Erythroblast (primary cell): ENCODE measurements around the gene HJURP.

Source experiments
- GATA1 ChIP-seq: IDR thresholded peaks from 2 replicates; pipeline ENCODE4 v1.6.1; 2011; ENCODE audit warnings: low read depth, mild to moderate bottlenecking, control low read depth, low read length, moderate library complexity
- POLR2A ChIP-seq: IDR thresholded peaks from 2 replicates; pipeline ENCODE4 v1.6.1; 2011; ENCODE audit warnings: mild to moderate bottlenecking, low read length

DNA sequence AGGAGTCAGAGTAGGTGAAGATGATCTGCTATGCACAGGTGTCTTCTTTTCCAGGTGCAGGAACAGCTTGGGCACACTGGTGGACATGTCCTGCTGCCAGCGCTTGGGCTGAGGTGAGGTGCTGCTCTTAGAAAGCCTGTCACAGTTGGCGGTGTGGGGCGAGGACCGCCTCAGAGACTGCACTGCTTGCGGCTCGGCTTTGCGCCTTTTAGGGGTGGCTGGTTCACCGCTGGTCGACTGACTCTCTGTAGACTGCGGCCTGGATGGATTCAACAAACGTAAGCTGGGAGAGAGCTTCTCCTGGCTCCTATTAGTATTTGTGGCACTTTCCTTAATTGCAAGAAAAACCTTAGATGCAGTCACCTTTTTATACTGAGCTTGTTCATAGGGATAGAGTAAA is 12.1 kb upstream of the HJURP start:
- TF ChIP-seq POLR2A (no peak), GATA1 (no peak)
